GM18873 (cell line): ENCODE results near the gene CASP9.
"Not testable (repeated sequence)": the region's sequence is repeated elsewhere in the genome, so short reads cannot be mapped to it uniquely, and the experiment has no call there.

Experiments used
- ATAC-seq: cut with Tn5 transposase; IDR thresholded peaks from one replicate; pipeline ENCODE4 v1.9.1; 2021; ENCODE audit warnings: mild to moderate bottlenecking, moderate library complexity, moderate number of reproducible peaks; ENCODE audit not compliant: unreplicated experiment, low FRiP score

CASP9 gene

DNA sequence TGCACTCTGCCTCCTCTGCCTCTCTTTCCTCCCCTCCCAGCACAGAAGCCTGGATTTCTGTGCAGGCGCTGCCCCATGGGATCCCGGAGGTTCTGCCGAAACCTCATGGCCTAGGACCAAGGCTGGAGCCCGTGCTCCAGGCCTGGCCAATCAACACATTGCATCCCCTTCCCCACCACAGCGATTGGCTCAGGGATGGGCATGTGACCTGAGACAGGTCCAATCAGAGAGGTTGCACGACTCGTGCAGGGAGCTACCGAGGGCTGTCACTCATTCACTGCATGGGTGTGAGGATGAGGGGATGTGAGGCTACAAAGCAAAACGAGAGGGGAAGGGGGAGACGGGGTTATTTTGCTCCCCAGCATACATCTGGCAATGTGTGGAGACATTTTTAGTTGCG is 51.4 kb downstream of the CASP9 start:
- ATAC-seq, result no peak

DNA sequence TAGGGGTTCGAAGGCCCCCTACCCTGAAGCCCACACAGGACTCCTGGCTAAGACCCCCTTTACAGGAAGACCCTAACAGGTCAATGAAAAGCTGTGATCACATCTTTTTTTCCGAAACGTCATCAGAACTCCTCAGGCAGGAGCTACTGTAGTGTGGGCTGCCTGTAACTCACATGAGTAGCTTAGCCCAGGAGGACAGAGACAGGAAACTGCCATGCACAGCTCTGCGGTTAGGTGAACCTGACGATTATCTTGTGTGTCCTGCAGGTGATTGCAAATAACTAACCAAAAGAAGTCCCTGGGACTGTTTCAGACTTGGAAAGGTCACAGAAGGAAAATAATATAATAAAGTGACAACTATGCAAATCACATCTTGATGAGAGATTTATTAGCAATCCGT is 52.3 kb downstream of the CASP9 start:
- ATAC-seq, result not testable (repeated sequence)

DNA sequence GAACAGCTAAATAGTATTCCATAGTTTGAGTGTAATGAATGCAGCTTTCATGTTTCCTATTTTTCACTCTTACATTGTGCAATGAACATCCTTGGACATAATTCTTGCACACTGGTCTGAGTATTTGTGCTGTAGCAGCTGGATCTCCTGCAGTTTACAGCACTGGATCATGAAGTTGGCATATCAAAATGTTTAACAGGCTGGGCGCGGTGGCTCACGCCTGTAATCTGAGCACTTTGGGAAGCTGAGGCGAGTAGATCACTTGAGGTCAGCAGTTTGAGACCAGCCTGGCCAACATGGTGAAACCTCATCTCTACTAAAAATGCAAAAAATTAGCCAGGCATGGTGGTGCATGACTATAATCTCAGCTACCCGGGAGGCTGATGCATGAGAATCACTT is 52.9 kb downstream of the CASP9 start:
- ATAC-seq, result not testable (repeated sequence)

DNA sequence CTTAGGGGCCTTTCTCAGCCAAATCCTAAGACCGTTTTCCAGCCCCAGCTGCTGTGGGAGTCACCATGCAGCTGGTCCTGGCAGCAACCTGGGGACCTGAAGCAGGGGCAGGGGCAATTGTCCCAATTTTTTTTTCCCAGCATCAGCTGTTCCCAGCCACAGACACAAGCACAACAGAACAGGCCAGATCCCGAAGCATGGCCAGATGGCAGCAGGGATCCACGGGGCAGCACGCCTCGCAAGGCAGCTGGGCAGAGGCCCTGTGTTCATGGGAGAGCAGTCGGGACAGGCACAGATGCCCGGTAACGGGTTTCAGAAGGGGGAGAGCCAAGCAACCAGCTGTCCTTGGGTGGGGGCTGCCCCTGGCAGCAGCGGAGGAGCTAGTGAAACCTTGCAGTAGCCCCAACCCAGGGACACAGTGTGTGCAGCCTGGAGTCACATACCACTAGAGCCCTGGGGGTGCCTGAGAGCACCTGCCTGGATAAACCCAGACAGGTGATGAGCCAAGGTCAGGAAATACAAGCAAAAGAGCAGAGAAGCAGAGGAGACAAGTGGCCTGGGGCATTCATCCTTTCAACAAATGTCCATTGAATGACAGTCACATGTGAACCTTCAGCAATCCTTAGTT is 54.1 kb downstream of the CASP9 start:
- not testable (repeated sequence) for ATAC-seq

DNA sequence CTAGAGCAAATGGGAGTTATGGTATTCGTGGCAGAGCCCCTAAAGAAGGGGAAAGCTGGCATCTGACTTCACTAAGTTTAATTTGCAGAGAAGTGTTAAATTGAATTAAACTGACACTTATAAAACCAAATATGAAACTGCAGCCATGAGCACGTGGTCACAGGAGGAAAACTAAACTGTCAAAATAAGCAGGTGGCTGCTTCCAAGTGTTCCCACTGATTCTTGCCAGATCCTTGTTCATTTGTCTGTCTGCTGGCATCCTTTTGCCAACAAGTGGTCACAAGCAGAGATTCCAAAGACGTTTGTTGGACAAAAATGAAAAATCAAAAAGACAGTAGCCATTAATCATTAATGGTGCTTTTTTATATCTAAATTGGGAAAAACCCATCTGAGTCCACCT is 54.7 kb downstream of the CASP9 start:
- ATAC-seq, result no peak

DNA sequence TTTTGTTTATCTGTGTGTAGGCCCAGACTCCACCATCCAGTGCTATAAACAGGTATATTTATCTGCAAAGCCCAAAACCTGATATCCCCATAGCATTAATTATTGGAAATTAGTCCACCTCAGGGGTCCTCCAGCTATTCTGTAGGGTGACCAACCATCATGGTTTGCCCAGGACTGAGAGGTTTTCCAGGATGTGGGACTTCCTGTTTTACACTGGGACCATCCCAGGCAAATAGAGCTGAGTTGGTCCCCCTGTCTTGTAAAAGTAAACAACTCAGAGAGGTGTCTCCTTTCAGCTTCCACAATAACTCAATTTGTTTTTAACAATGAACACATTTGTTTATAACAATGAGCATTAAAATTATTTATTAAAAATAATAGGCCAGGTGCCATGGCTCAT is 55.9 kb downstream of the CASP9 start:
- ATAC-seq, result no peak

DNA sequence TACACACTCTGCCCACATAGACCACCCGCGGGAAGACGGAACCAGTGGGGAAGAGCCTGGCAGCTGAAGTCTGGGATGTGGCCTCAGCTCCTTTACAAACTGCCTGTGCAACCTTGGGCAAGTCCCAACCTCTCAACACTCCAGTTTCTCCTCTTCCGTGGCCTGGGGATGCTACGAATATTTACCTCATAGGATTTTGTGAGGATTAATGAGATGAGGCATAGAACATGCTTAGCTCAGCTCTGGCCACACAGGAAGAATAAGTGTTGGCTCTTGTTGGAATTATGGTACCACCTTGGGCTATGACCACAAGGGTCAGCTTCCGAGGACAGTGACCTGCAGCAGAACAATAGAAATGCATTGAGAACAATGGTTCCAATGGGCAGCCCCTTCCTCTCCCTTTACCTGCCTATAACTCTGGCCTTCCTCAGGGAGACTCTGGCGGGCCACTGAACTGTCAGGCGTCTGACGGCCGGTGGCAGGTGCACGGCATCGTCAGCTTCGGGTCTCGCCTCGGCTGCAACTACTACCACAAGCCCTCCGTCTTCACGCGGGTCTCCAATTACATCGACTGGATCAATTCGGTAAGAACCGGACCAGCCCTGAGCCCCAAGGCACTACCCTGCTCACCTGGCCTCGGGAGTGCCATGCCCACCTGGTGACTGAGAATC is 56.9 kb downstream of the CASP9 start:
- not testable (repeated sequence) for ATAC-seq

DNA sequence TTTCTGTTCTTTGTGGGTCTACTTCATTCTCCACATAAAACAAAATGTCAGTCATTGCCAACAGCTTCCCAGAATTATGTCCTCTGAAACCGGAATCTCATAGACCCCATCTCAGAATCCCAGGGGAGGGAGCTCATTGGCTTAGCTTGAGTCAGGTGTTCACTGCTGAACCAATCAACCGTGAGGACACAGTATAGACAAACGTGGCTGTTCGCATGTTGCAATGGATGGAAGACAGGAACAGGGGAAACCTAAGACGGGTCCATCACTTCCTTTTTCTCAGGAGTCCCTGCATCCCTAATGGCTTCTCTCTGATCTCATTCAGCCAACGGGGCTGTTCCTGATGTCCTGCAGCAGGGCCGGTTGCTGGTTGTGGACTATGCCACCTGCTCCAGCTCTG is 58.3 kb downstream of the CASP9 start:
- no peak for ATAC-seq

DNA sequence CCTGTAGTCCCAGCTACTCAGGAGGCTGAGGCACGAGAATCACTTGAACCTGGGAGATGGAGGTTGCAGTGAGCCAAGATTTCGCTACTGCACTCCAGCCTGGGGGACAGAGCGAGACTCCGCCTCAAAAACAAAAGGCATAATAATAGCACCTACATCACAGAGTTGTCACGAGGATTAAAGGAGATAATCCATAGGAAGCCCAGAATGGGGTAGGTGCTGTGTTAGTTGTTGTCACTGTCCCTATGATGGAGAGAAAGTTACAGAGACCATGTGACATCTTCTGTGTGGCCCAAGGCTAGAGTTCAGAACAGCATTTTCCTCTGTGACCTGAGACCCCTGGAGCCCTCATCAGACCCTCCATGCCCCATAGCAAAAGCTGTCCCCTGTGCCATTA is 60.1 kb downstream of the CASP9 start:
- ATAC-seq, result not testable (repeated sequence)

DNA sequence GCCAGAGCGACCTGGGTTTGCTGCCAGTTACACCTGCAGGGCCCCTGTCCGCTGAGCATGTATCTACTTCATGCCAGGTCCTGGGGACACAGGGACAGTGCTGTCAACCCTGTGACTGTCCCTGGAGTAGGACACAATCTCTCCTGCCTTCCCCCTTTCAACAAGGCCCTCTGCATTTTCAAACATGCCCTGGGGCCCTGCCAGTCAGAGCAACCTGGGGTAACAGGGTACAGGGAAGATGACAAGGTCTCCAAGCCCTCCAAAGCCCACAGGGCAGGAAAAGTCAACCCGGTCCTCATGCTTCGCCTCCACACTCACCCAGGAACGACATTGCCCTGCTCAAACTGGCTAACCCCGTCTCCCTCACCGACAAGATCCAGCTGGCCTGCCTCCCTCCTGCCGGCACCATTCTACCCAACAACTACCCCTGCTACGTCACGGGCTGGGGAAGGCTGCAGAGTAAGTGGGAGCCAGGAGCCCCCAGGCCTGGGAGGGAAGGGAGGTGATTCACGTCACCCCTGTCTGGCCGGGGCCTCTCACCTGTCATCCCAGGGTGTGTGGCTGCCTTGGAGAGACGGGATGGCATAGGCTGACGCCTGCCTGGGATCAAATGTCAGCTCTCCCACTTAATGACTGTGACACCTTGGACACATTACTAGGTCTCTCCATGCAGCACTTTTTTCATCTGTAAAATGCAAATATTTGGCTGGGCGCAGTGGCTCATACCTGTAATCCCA is 60.8 kb downstream of the CASP9 start:
- not testable (repeated sequence) for ATAC-seq

DNA sequence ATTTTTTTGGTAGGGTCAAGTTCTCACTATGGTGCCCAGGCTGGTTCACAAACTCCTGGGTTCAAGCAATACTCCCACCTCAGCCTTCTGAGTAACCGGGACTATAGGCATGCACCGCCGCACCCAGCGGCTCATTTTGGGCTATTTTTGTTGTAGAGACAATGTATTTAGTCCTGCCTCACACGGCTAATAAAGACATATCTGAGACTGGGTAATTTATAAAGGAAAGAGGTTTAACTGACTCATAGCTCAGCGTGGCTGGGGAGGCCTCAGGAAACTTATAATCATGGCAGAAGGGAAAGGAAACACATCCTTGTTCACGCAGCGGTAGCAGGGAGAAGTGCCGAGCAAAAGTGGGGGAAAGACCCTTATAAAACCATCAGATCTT is 63.3 kb downstream of the CASP9 start:
- no peak for ATAC-seq

DNA sequence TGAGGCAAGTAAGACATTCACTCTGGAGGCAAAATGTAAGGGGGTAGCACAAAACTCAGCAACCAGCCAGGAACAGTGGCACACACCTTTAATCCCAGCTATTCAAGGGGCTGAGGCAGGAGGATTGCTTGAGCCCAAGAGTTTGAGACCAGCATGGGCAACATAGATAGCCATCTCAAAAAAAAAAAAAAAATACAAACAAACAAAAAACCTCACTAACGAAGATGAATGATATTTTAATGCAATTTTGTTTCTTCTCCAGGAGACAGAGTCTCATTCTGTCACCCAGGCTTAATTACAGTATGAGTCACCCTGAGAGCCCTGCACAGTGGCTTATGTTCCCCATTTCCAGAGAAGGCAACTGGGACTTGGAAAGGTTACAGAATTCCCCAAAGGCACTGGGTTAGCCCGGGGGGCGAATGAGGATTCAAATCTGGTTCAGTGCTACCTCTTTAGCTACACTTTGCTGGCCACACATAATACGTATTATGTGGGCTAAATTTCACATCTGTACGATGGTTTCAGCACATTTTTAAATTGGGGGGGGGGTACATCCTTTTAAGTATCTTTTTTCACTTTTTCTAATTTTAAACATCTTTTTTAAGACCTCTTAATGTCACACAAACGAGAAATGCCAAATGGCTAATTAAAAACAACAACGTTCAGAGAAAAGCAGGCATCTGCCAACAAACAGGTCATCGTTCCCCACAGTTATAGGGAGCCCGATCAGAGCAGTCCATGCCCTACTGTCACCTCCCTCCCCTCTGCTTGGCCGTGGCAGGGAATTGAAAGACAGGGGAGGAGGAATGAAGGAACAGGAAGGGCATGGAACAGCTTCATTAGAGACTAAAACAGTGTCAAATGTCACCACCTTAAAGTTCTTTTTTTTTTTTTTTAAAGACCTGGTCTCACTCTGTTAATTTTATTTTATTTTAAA is 64.0 kb downstream of the CASP9 start:
- no peak for ATAC-seq

DNA sequence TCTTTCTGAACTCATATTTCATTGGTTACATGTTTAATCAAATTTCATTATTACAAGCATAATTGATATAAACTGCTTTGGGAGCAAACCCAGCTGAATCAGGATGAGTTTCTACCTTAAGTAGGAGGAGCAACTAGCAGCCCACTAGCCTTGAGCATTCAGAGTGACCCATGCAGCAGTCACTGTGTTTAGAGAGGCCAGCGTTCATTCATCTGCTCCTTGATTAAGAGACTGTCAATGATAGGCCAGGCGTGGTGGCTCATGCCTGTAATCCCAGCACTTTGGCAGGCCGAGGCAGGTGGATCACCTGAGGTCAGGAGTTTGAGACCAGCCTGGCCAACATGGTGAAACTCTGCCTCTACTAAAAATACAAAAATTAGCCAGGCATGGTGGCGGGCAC is 65.6 kb downstream of the CASP9 start:
- not testable (repeated sequence) for ATAC-seq

DNA sequence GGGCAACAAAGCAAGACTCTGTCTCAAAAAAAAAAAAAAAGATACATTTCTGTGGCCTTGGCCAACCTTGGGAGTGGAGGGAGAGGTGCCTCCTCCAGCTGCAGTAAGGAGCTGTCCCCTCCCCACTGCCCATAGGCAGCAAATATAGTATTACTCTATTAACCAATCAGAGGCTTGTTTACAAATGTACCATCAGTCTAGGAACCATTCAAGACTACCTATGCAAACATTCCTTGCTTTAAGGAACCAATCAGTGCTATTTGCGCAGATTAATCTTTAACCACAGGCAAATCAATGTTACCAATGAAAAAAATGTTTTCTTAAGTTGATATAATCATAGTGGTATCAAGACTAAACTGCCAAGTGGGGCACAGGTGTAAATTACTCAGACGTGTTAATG is 66.4 kb downstream of the CASP9 start:
- ATAC-seq, result no peak

DNA sequence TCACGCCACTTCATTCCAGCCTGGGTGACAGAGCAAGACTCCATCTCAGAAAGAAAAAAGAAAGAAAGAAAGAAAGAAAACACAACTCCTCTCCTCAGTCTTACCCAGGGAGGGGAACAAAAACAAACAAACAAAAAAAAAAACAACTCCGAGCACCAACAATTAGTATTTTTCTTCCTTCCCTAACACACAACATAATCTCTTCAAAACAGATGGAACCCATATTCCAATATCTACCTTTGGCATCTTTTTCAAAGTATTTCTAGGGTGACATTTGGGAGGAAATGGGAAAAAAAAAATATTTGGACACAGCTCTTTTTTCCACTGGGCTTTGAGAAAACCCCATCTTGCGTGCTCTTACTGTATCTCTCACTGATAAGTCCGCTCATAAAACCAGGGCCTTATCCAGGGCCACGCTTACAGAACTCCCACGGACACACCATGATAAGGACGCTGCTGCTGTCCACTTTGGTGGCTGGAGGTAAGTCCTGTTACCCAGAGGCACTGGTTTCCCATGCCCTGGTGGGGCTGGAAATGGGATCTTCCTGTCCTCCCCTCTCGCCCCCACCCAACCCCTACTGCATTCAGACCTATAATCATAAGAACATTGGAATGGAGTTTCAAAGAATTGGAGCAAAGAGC is 67.6 kb downstream of the CASP9 start, which contains the start of gene CELA2A:
Gene CELA2A (plus strand): TSS at position 420 of the 642 bp plus-strand sequence. CDS start 22 bp downstream, at position 442.
- no peak for ATAC-seq

DNA sequence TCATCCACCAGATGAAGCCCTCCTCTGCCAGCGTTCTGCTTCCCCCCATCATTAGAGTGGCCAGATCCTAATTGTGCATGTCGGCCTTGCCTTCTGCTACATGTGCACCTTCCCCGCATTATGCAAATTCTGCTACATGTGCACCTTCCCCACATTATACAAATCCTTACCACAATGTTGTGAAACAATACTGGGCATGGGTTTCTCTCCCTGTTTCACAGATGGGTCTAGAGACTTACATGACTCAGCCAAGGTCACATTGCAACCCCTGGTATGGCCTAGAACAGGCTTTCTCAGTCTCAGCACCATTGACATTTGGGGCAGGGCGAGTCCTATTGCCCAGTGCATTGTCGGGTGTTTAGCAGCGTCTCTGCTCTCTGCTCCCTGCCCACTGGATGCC is 68.5 kb downstream of the CASP9 start:
- no peak for ATAC-seq

DNA sequence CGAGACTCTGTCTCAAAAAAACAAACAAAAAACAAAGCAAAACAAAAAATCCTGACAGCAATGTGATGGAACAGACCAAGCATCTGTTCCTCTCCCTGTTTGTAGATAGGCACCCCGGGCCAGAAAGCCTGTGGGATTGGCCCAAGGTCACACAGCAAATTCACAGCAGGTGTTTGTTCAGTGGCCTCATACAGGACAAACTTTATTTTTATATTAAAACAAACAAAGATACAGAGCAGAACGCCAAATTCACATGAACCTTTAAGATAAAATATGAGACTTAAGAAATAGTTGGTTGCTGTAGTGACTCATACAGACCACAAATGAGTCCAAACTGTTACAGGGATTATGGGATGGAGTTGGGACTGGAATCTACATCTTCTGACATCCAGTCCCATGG is 69.8 kb downstream of the CASP9 start:
- ATAC-seq, result no peak

DNA sequence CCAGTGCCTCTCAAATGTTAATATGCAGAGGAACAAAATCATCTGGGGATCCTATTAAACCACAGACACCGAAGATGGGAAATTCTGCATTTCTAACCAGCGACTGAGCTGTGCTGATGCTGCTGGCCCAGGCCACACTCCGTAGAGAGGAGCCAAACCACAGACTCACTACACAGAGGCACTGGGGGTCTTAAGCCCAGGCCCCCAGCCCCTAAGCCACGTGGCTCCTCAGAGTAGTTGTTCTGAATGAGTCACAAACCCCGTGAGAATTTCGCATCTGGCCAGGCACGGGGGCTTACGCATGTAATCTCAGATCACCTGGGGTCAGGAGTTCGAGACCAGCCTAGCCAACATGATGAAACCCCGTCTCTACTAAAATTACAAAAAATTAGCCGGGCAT is 70.3 kb downstream of the CASP9 start:
- ATAC-seq, result no peak

DNA sequence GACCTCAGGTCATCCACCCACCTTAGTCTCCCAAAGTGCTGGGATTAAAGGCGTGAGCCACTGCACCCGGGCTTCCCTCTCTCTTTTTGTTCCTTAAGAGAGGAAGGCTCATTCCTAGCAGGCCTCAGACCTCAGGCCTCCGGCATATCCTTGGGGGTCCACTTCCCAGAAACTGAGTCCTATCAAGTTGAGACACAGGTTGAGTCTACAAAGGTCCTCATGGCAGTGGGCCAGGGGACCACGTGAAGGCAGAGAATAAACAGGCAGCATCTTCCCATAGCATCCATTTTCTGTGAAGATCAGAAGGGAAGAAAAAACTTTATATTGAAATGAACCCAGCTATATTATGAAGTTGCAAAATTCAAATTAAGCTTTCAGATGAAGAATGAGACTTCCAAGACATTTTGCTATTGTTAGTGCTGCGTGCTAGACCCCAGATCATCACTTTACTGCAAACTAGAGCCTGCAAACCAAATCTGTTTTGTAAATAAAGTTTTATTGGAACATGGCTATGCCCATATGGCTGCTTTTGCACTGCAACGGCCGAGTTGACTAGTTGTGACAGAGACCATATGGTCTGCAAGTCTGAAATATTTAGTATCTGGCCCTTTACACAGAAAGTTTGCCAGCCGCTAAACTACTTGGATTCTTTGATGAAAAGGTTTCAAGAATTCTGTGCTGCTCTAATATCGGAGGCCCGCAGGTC is 71.0 kb downstream of the CASP9 start:
- ATAC-seq, result no peak
